Adrenal gland (tissue), 5 donors: ENCODE data around the gene ILF2.

Experiments used
- CTCF ChIP-seq, 6 experiments: fragments of 450-650 bp in 4 of 6; fragments of 200-600 bp in 2 of 6; sonication (generic) in 1 of 6; IDR thresholded peaks; 1 replicate in 5 of 6; 2 replicates in 1 of 6; pipeline versions ENCODE4 v1.5.1 to v1.8.0; 2016 to 2021; ENCODE audit warnings: antibody characterized with exemption in 6 of 6, mild to moderate bottlenecking in 2 of 6, moderate library complexity in 1 of 6
- POLR2A ChIP-seq, 2 donors: fragments of 450-650 bp; IDR thresholded peaks; one replicate each; pipeline ENCODE4 v1.6.1; 2017; ENCODE audit warnings: antibody characterized with exemption in 2 of 2, mild to moderate bottlenecking in 2 of 2, moderate library complexity in 1 of 2
- donor health status: DM: no; HTN: no; CAD: no.

DNA sequence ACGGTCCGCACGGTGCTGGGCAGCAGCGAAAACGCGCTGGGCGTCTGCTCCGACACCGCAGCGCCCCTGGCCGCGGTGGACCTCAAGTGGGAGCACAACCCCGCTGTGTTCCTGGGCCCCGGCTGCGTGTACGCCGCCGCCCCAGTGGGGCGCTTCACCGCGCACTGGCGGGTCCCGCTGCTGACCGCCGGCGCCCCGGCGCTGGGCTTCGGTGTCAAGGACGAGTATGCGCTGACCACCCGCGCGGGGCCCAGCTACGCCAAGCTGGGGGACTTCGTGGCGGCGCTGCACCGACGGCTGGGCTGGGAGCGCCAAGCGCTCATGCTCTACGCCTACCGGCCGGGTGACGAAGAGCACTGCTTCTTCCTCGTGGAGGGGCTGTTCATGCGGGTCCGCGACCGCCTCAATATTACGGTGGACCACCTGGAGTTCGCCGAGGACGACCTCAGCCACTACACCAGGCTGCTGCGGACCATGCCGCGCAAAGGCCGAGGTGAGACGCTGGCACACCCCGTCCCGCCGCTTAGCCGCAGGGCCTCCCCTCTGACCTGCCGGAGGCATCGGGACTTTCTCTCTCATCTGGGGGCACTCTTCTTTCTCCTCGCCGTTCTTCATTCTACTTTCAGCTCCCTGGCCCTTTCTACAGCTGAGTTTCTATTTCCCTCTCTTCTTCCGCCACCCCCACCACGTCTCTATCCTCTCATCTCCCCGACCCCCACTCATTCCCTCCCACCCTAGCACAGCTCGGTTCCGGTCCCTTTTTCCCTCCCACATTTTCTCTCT, 8.7 kb upstream of the ILF2 start:
- TF ChIP-seq POLR2A (IDR thresholded peaks at IDR 0.05) (no peak), CTCF (IDR thresholded peaks at IDR 0.05) (peak in 3 of 6 experiments; percentile 12 to 25 (median 14))
